ENCODE data around the gene SYT1.

- TF ChIP-seq POLR2A (IDR thresholded peaks at IDR 0.05), result no peak
- TF ChIP-seq, protein P1, sequence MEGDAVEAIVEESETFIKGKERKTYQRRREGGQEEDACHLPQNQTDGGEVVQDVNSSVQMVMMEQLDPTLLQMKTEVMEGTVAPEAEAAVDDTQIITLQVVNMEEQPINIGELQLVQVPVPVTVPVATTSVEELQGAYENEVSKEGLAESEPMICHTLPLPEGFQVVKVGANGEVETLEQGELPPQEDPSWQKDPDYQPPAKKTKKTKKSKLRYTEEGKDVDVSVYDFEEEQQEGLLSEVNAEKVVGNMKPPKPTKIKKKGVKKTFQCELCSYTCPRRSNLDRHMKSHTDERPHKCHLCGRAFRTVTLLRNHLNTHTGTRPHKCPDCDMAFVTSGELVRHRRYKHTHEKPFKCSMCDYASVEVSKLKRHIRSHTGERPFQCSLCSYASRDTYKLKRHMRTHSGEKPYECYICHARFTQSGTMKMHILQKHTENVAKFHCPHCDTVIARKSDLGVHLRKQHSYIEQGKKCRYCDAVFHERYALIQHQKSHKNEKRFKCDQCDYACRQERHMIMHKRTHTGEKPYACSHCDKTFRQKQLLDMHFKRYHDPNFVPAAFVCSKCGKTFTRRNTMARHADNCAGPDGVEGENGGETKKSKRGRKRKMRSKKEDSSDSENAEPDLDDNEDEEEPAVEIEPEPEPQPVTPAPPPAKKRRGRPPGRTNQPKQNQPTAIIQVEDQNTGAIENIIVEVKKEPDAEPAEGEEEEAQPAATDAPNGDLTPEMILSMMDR (IDR thresholded peaks at IDR 0.05), result no peak
Measured at GRCh38 chr12:79424109-79424721, 559.6 kb downstream of the SYT1 start.

Data from uterus (tissue), 2 donors.